Measurements from ENCODE around the gene ZFYVE26. TPM values are rescaled to one million over a fixed set of nuclear protein-coding genes. Genes with fewer than 3 reads are reported as not detected.

Gene ZFYVE26
- total and polyA plus RNA-seq, 4 experiments from 2014 or later = 0.95 to 38.1 (median 19.7) TPM

- Histone ChIP-seq H3K36me3 (ENCODE audit: insufficient read depth, low read length) (no peaks in the 10 kb centered on the region), H3K4me1 (ENCODE audit: insufficient read depth, low read length) (peaks cover 38% of the 10 kb centered on the region), H3K4me3 (ENCODE audit: low read length in 2 of 2) (no peak overlapping the region), H3K27me3 (ENCODE audit: insufficient read depth, low read length) (no peaks in the 10 kb centered on the region), H3K9me3 (ENCODE audit: control insufficient read depth in 1 of 2, low read length in 2 of 2) (no peaks in the 10 kb centered on the region), H3K27ac (ENCODE audit: low read depth, low read length) (no peak overlapping the region)
- ChIA-PET CTCF (ENCODE audit: partially characterized antibody) (no interaction called here), POLR2A (ENCODE audit: partially characterized antibody) (interaction anchor here (1.2 kb wide), 1 partner anchor 971 kb away, joined by 3 read pairs; no protein-coding TSS in a partner anchor)
- Mint-ChIP-seq H3K27me3 (no peaks in the 10 kb centered on the region), H3K27ac (peak overlapping the region in 4 of 7 donors; percentile 45 to 65 (median 60)), H3K4me3 (peak overlapping the region in 7 of 8 donors; percentile 21 to 99 (median 87)), H3K9me3 (no peaks in the 10 kb centered on the region), H3K36me3 (peaks cover 7 to 33% of the 10 kb centered on the region in 2 donors), H3K4me1 (peaks cover 38 to 55% (median 46%) of the 10 kb centered on the region in 4 donors)
- DNase-seq = no peak
- intact Hi-C loops (cut with micrococcal nuclease) = loop anchor here (2.0 to 5.0 kb wide), 4 partner anchors 216 to 1004 kb away; partner anchors contain the start of genes EIF2S1 and PIGH
Measured at GRCh38 chr14:67817750-67818438, 1.5 kb upstream of the ZFYVE26 start.

GRCh38 chr14:67815573-67816225, 691 bp downstream of the ZFYVE26 start:
- peak overlapping the region; percentile 86 to 98 (median 96) for H3K27ac Mint-ChIP-seq
- H3K27me3 ChIP-seq (ENCODE audit: insufficient read depth, low read length) = no peaks in the 10 kb centered on the region
- no peaks in the 10 kb centered on the region for H3K9me3 ChIP-seq (ENCODE audit: control insufficient read depth in 1 of 2, low read length in 2 of 2)
- peak overlapping the region; percentile 89 to 99 (median 96) for H3K4me3 Mint-ChIP-seq
- H3K27me3 Mint-ChIP-seq = no peaks in the 10 kb centered on the region
- no peak for DNase-seq
- ChIA-PET CTCF (ENCODE audit: partially characterized antibody) (interaction anchor here (1.0 kb wide), 1 partner anchor 17 kb away, joined by 3 read pairs; no protein-coding TSS in a partner anchor), POLR2A (ENCODE audit: partially characterized antibody) (interaction anchor here (1.2 kb wide), 4 partner anchors 216 to 979 kb away, joined by 4 to 7 read pairs (median 4); partner anchors contain the start of genes ATP6V1D, EIF2S1, PIGH and ZFP36L1)
- no peaks in the 10 kb centered on the region for H3K9me3 Mint-ChIP-seq
- peaks cover 32% of the 10 kb centered on the region for H3K4me1 ChIP-seq (ENCODE audit: insufficient read depth, low read length)
- H3K4me3 ChIP-seq (ENCODE audit: low read length in 2 of 2) = peak overlapping the region; percentile 54 to 86
- H3K36me3 Mint-ChIP-seq = peaks cover 19 to 48% of the 10 kb centered on the region in 2 donors
- peaks cover 5% of the 10 kb centered on the region for H3K36me3 ChIP-seq (ENCODE audit: insufficient read depth, low read length)
- peaks cover 34 to 56% (median 43%) of the 10 kb centered on the region in 4 donors for H3K4me1 Mint-ChIP-seq
- intact Hi-C loops (cut with micrococcal nuclease) = loop anchor here (1.0 to 5.0 kb wide), 4 partner anchors 120 to 1007 kb away; partner anchors contain the start of genes PIGH and RDH11
- H3K27ac ChIP-seq (ENCODE audit: low read depth, low read length) = peak overlapping the region; percentile 47

GRCh38 chr14:67814821-67815220, 1.6 kb downstream of the ZFYVE26 start:
- Histone ChIP-seq H3K4me3 (ENCODE audit: low read length in 2 of 2) (no peak overlapping the region), H3K9me3 (ENCODE audit: control insufficient read depth in 1 of 2, low read length in 2 of 2) (no peaks in the 10 kb centered on the region), H3K27me3 (ENCODE audit: insufficient read depth, low read length) (no peaks in the 10 kb centered on the region), H3K4me1 (ENCODE audit: insufficient read depth, low read length) (peaks cover 26% of the 10 kb centered on the region), H3K36me3 (ENCODE audit: insufficient read depth, low read length) (peaks cover 5% of the 10 kb centered on the region), H3K27ac (ENCODE audit: low read depth, low read length) (no peak overlapping the region)
- peaks cover 31 to 51% (median 36%) of the 10 kb centered on the region in 4 donors for H3K4me1 Mint-ChIP-seq
- no peaks in the 10 kb centered on the region for H3K9me3 Mint-ChIP-seq
- no peaks in the 10 kb centered on the region for H3K27me3 Mint-ChIP-seq
- peaks cover 22 to 53% of the 10 kb centered on the region in 2 donors for H3K36me3 Mint-ChIP-seq
- intact Hi-C loops (cut with micrococcal nuclease) = loop anchor here (5.0 kb wide), 2 partner anchors 213 to 1007 kb away; partner anchors contain the start of gene PIGH
- CTCF ChIA-PET (ENCODE audit: partially characterized antibody) = no interaction called here
- H3K4me3 Mint-ChIP-seq = peak overlapping the region; percentile 89 to 99 (median 96)
- no peak for DNase-seq
- POLR2A ChIA-PET (ENCODE audit: partially characterized antibody) = no interaction called here
- peak overlapping the region in 5 of 7 donors; percentile 0 to 96 (median 78) for H3K27ac Mint-ChIP-seq

GRCh38 chr14:67806246-67806645, 10.1 kb downstream of the ZFYVE26 start:
- H3K27me3 Mint-ChIP-seq = no peaks in the 10 kb centered on the region
- Histone ChIP-seq H3K27me3 (ENCODE audit: insufficient read depth, low read length) (no peaks in the 10 kb centered on the region), H3K4me3 (ENCODE audit: low read length in 2 of 2) (no peak overlapping the region), H3K4me1 (ENCODE audit: insufficient read depth, low read length) (no peaks in the 10 kb centered on the region), H3K9me3 (ENCODE audit: control insufficient read depth in 1 of 2, low read length in 2 of 2) (no peaks in the 10 kb centered on the region), H3K36me3 (ENCODE audit: insufficient read depth, low read length) (peaks cover 75% of the 10 kb centered on the region), H3K27ac (ENCODE audit: low read depth, low read length) (no peak overlapping the region)
- peak overlapping the region in 1 of 7 donors; percentile 31 for H3K27ac Mint-ChIP-seq
- H3K4me3 Mint-ChIP-seq = no peak overlapping the region
- POLR2A ChIA-PET (ENCODE audit: partially characterized antibody) = no interaction called here
- H3K4me1 Mint-ChIP-seq = peaks cover 0 to 2% (median 0%) of the 10 kb centered on the region in 4 donors
- CTCF ChIA-PET (ENCODE audit: partially characterized antibody) = interaction anchor here (1.0 kb wide), 1 partner anchor 30 kb away, joined by 3 read pairs; no protein-coding TSS in a partner anchor
- intact Hi-C loops (cut with micrococcal nuclease) = no loop called here
- no peak for DNase-seq
- H3K36me3 Mint-ChIP-seq = peaks cover 63 to 86% of the 10 kb centered on the region in 2 donors
- no peaks in the 10 kb centered on the region for H3K9me3 Mint-ChIP-seq

DNA sequence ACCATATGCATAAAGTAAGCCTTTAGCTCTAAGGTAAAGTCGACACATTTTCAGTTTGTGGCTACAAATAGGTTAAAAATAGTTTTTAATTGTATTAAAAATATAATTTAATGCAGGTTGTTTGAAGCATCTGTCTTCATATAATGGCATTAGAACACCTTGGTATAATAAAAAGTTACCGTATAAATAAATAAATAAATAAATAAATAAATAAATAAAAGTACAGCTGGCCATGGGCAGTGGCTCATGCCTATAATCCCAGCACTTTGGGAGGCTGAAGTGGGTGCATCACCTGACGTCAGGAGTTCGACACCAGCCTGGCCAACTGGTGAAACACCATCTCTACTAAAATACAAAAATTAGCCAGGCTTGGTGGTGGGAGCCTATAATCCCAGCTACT, 15.6 kb downstream of the ZFYVE26 start:
- Mint-ChIP-seq H3K36me3 (peaks cover 59 to 81% of the 10 kb centered on the region in 2 donors), H3K27ac (no peak overlapping the region), H3K9me3 (peaks cover 0 to 2% (median 0%) of the 10 kb centered on the region in 8 donors), H3K27me3 (no peaks in the 10 kb centered on the region), H3K4me3 (no peak overlapping the region), H3K4me1 (peaks cover 0 to 1% (median 0%) of the 10 kb centered on the region in 4 donors)
- no peak for DNase-seq
- intact Hi-C loops (cut with micrococcal nuclease) = no loop called here
- Histone ChIP-seq H3K4me1 (ENCODE audit: insufficient read depth, low read length) (no peaks in the 10 kb centered on the region), H3K4me3 (ENCODE audit: low read length in 2 of 2) (no peak overlapping the region), H3K27ac (ENCODE audit: low read depth, low read length) (no peak overlapping the region), H3K27me3 (ENCODE audit: insufficient read depth, low read length) (no peaks in the 10 kb centered on the region), H3K9me3 (ENCODE audit: control insufficient read depth in 1 of 2, low read length in 2 of 2) (no peaks in the 10 kb centered on the region), H3K36me3 (ENCODE audit: insufficient read depth, low read length) (peaks cover 64% of the 10 kb centered on the region)
- ChIA-PET CTCF (ENCODE audit: partially characterized antibody) (no interaction called here), POLR2A (ENCODE audit: partially characterized antibody) (no interaction called here)

DNA sequence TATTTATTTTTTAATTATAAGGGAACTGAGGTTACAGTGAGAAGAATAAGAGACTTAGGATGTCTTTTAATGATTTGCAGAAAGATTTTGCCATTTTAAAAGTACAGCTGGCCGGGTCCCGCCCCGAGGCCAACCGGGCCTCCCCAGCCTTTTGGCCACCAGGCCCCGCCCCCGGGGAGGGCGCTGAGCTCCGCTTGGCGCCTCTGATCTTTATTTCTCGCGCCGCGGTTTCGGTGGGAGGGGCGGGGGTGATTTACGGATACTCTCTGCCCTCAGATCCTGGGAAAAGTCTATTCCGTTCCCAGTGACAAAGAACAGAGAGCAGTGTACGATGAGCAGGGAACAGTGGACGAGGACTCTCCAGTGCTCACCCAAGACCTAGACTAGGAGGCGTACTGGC, 17.7 kb downstream of the ZFYVE26 start:
- Histone ChIP-seq H3K27me3 (ENCODE audit: insufficient read depth, low read length) (no peaks in the 10 kb centered on the region), H3K27ac (ENCODE audit: low read depth, low read length) (no peak overlapping the region), H3K9me3 (ENCODE audit: control insufficient read depth in 1 of 2, low read length in 2 of 2) (no peaks in the 10 kb centered on the region), H3K36me3 (ENCODE audit: insufficient read depth, low read length) (peaks cover 60% of the 10 kb centered on the region), H3K4me1 (ENCODE audit: insufficient read depth, low read length) (no peaks in the 10 kb centered on the region), H3K4me3 (ENCODE audit: low read length in 2 of 2) (no peak overlapping the region)
- CTCF ChIA-PET (ENCODE audit: partially characterized antibody) = interaction anchor here (1.1 kb wide), 1 partner anchor 18 kb away, joined by 3 read pairs; the partner anchor contains the start of gene ZFYVE26
- POLR2A ChIA-PET (ENCODE audit: partially characterized antibody) = no interaction called here
- Mint-ChIP-seq H3K36me3 (peaks cover 56 to 79% of the 10 kb centered on the region in 2 donors), H3K9me3 (peaks cover 0 to 2% (median 0%) of the 10 kb centered on the region in 8 donors), H3K4me1 (peaks cover 0 to 1% (median 0%) of the 10 kb centered on the region in 4 donors), H3K27me3 (no peaks in the 10 kb centered on the region), H3K27ac (no peak overlapping the region), H3K4me3 (no peak overlapping the region)
- no peak for DNase-seq
- intact Hi-C loops (cut with micrococcal nuclease) = no loop called here

DNA sequence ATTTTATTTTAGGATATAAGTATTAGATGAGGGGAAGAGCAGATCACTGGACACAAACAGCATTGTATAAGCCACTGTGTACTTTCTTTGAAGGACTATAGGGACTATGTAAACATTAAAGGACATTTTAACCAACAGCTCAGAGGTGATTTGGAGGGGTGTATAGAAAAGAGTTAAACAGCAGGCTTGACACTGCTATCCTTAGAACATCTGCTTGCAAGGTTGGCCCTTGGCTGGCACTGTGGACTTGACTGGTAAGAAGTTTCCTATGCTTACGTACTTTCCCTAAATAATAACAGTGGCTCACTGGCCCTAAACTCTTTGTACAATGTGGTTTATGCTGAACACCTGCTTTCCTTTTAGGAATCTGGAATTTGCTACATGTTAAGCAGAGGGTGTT, 28.7 kb downstream of the ZFYVE26 start:
- intact Hi-C loops (cut with micrococcal nuclease) = no loop called here
- no peak overlapping the region for H3K4me3 Mint-ChIP-seq
- Histone ChIP-seq H3K9me3 (ENCODE audit: control insufficient read depth in 1 of 2, low read length in 2 of 2) (no peaks in the 10 kb centered on the region), H3K4me3 (ENCODE audit: low read length in 2 of 2) (no peak overlapping the region), H3K27me3 (ENCODE audit: insufficient read depth, low read length) (no peaks in the 10 kb centered on the region), H3K27ac (ENCODE audit: low read depth, low read length) (no peak overlapping the region), H3K4me1 (ENCODE audit: insufficient read depth, low read length) (no peaks in the 10 kb centered on the region), H3K36me3 (ENCODE audit: insufficient read depth, low read length) (peaks cover 75% of the 10 kb centered on the region)
- no peaks in the 10 kb centered on the region for H3K9me3 Mint-ChIP-seq
- no peak for DNase-seq
- no peak overlapping the region for H3K27ac Mint-ChIP-seq
- CTCF ChIA-PET (ENCODE audit: partially characterized antibody) = no interaction called here
- H3K36me3 Mint-ChIP-seq = peaks cover 75 to 86% of the 10 kb centered on the region in 2 donors
- POLR2A ChIA-PET (ENCODE audit: partially characterized antibody) = no interaction called here
- H3K27me3 Mint-ChIP-seq = no peaks in the 10 kb centered on the region
- peaks cover 0 to 1% (median under 1%) of the 10 kb centered on the region in 4 donors for H3K4me1 Mint-ChIP-seq

Data from CD4-positive, alpha-beta memory T cell (primary cell).